DMS 273 (cell line): ENCODE results near the gene OR9Q1.
"Not testable (repeated sequence)": the region's sequence is repeated elsewhere in the genome, so short reads cannot be mapped to it uniquely, and the experiment has no call there.

Source experiments
- DNase-seq: peaks from one replicate; lab custom pipeline; 2025; ENCODE audit not compliant: unreplicated experiment; lab: John Stamatoyannopoulos, UW

The OR9Q1 gene

GRCh38 chr11:58127350-58127749, 103.7 kb downstream of the OR9Q1 start:
- DNase-seq = no peak

- no peak for DNase-seq
Observed at GRCh38 chr11:58133309-58134076, 109.8 kb downstream of the OR9Q1 start.

- no peak for DNase-seq
Observed at GRCh38 chr11:58134151-58134550, 110.5 kb downstream of the OR9Q1 start.

GRCh38 chr11:58135171-58135570, 111.5 kb downstream of the OR9Q1 start:
- DNase-seq = no peak

- no peak for DNase-seq
Observed at GRCh38 chr11:58142761-58143160, 119.1 kb downstream of the OR9Q1 start.

- no peak for DNase-seq
Observed at GRCh38 chr11:58152781-58153180, 129.1 kb downstream of the OR9Q1 start.

GRCh38 chr11:58164389-58164788, 140.7 kb downstream of the OR9Q1 start:
- DNase-seq = no peak

GRCh38 chr11:58164990-58165389, 141.3 kb downstream of the OR9Q1 start:
- no peak for DNase-seq

- no peak for DNase-seq
Observed at GRCh38 chr11:58165504-58166106, 141.9 kb downstream of the OR9Q1 start.

GRCh38 chr11:58177409-58178054, 153.9 kb downstream of the OR9Q1 start:
- DNase-seq = no peak

- no peak for DNase-seq
Observed at GRCh38 chr11:58178444-58178843, 154.8 kb downstream of the OR9Q1 start.

- peak; percentile 2 for DNase-seq
Observed at GRCh38 chr11:58179648-58180047, 156.0 kb downstream of the OR9Q1 start.

GRCh38 chr11:58186938-58187337, 163.3 kb downstream of the OR9Q1 start:
- no peak for DNase-seq

GRCh38 chr11:58188770-58189169, 165.1 kb downstream of the OR9Q1 start, which contains the start of gene OR9Q2:
Gene OR9Q2, plus strand, starts transcription at chr11:58189070. Its CDS starts 1,421 bp downstream, at chr11:58190491.
- no peak for DNase-seq

- DNase-seq = no peak
Observed at GRCh38 chr11:58192229-58192628, 168.5 kb downstream of the OR9Q1 start.

- DNase-seq = no peak
Observed at GRCh38 chr11:58193391-58193790, 169.7 kb downstream of the OR9Q1 start.

GRCh38 chr11:58195939-58196338, 172.3 kb downstream of the OR9Q1 start:
- DNase-seq = no peak

GRCh38 chr11:58199271-58199670, 175.6 kb downstream of the OR9Q1 start:
- DNase-seq = no peak

- DNase-seq = no peak
Observed at GRCh38 chr11:58204042-58204441, 180.4 kb downstream of the OR9Q1 start, which contains the start of gene OR1S2. Gene OR1S2, minus strand, starts transcription at chr11:58204142. Its CDS starts 0 bp downstream, at chr11:58204142.

- DNase-seq = not testable (repeated sequence)
Observed at GRCh38 chr11:58212420-58212819, 188.7 kb downstream of the OR9Q1 start, which contains the start of gene OR1S1. Gene OR1S1, plus strand, starts transcription at chr11:58212720.

GRCh38 chr11:58216476-58216875, 192.8 kb downstream of the OR9Q1 start:
- no peak for DNase-seq

- no peak for DNase-seq
Observed at GRCh38 chr11:58222721-58223120, 199.0 kb downstream of the OR9Q1 start.
